ENCODE results near the gene CYP20A1.
"Not testable (repeated sequence)": the region's sequence is repeated elsewhere in the genome, so short reads cannot be mapped to it uniquely, and the experiment has no call there.

The CYP20A1 gene

DNA sequence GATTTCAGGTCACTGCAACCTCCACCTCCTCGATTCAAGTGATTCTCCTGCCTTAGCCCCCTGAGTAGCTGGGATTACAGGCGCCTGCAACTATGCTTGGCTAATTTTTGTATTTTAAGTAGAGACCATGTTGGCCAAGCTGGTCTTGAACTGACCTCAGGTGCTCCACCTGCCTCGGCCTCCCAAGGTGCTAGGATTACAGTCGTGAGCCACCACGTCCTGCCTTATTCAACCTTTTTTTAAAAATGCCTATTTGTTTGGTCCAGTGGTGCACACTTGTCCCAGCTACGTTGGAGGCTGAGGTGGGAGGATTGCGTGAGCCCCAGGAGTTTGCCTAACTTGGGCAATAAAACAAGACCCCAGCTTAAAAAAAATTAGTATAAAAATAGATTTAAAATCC, 43.3 kb downstream of the CYP20A1 start:
- DNase-seq, result no peak

DNA sequence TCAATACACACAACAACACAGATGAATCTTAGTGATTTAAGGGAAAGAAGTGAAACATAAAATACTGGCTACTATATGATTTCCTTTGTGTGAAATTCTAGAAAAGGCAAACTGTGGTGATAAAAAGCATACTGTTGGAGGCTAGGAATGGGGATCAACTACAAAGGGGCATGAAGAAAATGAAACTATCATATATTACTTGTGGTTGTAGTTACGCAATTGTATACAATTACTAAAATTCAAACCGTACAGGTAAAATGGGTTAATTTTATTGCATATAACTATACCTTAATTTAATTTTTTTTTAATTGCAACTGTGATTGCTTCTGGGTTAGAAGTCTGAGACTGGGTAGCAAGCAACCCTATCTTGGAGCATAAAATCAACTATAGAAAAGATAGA, 47.7 kb downstream of the CYP20A1 start:
- no peak for DNase-seq

DNA sequence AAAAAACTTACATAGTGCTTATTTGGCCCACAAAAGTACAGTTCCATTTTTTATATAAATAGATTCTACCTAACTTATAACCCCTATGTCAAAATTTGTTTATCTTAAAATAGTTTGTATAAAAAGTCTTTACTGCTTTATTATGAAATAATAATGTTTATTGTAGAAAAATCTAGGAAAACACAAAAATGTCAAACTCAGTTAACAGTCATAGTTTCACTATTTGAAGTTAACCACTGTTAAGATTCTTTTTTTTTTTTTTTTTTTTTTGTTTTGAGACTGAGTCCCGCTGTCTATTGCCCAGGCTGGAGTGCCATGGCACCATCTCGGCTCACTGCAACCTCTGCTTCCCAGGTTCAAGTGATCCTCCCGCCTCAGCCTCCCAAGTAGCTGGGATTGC, 62.8 kb downstream of the CYP20A1 start:
- DNase-seq, result no peak

DNA sequence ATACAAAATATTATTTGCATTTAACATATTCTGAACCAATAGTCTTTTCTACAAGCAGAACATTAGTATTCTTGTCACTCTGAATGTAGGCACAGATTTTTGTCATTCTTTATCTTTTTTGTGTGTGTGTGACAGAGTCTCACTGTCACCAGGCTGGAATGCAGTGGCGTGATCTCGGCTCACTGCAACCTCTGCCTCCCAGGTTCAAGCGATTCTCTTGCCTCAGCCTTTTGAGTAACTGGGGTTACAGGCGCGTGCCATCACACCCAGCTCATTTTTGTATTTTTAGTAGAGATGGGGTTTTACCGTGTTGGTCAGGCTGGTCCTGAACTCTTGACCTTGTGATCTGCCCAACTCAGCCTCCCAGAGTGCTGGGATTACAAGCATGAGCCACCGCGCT, 63.8 kb downstream of the CYP20A1 start:
- DNase-seq, result not testable (repeated sequence)

DNA sequence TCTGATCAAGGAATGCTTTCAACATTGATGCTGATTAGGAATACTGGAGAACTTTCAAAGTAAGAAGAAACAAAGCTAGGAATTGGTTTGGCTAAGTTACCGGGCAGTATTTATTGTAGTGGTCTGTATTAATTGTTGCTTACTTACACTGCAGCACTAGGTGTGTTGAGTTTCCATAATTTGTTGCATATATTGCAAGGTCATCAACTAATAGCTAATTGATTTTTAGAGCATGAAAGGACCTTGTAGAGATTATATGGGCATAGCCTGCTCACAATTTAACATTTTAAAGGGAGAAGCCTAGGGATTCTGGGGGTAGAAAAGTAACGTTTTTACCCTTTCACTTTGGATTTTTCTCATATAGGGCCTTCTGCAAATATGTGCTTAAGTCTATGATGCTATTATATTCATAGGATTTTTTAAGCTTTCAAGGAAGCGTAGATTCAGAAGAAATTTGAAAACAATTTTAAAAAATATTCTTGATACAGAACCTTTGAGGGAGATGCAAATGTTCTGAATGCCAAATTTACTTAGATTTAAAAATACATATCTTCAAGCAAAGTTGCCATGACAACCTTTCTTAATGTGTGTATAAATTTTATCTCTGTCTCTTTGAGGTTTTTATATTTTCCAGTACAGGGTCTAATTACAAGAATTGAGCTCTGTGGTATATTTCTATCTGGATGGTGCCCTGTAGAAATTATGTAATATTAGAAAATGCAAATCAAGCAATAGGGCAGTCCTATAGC, 72.0 kb downstream of the CYP20A1 start:
- no peak for DNase-seq

DNA sequence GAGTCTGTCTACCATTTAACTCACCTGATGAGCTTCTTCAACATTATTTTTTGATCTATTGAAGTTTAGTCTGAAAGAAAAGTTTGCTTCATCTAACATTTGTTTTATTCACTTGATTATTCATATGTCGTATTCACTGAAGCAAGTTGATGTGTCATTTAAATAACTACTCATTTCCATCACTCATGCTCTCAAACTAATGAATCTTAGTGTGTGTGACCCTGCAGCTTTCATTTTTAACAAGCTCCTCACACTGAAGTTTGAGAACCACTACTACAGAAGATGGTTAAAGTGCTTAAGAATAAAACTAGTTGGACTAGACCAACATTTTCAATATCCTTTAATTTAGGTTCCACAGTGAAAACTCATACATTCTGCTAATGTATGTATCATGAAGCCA, 87.5 kb downstream of the CYP20A1 start:
- DNase-seq, result no peak

DNA sequence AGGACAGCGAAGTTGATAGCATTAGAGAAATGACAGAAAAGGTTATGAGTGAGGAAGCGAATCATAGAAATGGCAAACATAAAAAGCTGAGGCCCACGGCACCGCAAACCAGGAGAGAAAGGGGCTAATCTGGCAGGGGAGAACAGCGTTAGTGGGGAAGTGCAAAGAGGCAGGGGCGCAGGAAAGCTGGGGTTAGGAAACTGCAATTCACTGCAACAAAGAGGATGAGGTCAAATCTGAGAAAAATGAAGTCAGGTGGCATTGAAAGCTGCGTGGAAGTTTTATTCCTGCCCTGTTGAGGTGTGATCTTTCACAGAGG, 88.7 kb downstream of the CYP20A1 start:
- DNase-seq, result no peak

DNA sequence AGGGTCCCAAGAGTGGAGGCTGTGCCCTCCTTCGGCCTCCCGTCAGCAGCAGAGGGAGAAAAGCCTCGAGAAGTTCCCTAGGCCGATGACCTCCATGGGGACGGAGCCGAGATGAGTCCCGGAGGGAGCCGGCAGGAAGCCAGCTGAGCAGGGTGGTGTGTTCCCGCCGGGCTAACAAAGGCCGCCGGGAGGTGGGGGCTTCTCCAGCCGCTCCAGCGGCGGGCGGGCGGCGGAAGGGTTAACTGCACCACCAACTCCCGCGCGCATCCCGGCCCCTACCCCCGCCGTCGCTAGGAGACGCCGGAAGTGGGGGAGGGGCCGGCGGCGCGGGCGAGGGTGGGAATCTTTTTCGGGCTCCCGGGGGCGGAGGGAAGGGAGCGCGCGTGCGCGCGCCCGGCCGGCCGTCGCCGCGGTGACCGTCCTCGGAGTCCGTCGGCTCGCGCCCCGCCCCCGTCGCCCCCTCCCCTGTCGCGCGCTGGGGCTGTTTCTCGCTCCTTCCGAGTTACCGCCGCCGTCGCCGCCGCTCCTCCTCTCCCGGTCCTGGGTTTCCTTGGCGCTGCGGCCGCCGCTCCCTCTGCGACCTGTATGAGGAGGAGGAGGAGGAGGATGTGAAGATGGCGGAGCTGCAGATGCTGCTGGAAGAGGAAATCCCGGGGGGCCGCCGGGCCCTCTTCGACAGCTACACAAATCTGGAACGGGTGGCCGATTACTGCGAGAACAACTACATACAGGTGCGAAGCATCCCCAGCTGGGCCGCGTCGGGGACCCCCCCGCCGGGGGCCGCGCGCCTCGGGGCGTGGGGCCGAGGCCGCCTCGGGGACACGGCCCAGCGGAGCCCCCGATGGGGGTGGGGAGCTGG, 89.3 kb downstream of the CYP20A1 start, which contains the start of gene ABI2:
Gene ABI2 (plus strand): TSS at position 494 of the 859 bp plus-strand sequence. CDS start 121 bp downstream, at position 615.
- no peak for DNase-seq

DNA sequence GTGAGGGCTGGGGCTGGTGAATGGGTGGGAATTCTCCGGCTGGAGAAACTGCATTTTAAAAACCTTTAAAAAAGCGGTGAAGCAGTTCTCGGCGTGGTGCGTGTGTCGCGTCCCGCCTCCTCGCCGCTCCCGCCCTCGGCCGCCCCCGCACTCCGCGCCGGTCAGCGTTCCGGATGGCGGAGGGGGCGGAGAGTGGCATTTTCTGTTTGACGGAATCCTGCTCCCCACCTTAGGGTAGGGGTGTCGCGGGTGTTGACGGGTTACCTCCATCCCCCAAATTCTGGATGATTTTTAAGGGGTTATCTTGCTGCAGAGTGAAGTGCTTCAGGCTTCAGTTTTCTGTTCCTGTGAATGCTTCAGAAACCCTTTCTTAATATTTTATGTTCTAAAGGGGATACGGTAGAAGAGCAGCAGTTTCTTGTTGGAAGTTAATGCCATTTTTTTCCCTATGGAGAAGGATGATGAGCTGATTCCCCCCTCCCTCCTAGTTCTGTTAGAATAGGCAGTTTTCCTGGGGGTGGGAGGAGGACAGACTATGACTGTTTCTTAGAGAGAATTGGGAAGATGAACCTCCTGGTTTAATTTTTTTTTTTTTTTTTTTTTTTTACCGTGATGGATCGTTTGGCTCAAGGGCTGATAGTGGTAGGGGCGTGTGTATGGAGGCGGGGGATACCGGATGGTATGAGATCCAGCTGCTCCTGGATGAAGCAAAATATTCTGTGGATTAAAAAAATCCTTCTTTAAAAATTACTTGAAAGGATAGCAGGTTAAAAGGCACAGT, 90.1 kb downstream of the CYP20A1 start:
- DNase-seq, result no peak

DNA sequence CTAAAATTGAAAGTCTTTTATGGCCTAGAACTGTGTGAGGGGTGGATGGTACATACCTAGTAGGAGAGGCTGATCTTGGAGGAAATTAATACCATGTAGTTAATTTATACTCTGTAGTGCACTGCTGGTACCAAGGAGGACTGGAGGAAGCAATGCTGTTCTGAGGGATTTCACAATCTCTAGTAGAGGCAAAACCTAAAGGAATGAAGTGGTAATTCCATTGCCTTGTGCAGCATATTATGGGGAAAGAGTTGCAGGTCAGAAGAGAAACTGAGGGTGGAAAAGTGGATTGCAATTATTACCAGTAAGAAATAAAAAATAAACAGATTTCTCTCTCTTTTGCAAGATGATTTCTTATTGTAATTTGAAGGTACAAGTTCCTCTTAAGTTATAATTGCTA, 91.6 kb downstream of the CYP20A1 start:
- DNase-seq, result no peak

DNA sequence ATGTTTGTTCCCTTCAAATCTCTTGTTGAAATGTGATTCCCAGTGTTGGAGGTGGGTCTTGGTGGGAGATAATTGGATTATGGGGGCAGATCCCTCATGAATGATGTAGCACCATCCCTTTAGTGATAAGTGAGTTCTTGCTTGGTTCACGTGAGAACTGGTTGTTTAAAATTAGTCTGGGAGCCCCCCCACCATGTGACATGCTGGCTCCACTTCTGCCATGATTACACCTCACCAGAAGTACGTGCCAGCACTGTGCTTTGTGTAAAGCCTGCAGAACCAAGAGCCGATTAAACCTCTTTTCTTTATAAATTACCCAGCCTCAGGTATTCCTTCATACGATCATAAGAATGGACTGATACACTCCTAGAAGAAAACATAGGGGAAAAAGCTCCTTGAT, 99.5 kb downstream of the CYP20A1 start:
- DNase-seq, result no peak

DNA sequence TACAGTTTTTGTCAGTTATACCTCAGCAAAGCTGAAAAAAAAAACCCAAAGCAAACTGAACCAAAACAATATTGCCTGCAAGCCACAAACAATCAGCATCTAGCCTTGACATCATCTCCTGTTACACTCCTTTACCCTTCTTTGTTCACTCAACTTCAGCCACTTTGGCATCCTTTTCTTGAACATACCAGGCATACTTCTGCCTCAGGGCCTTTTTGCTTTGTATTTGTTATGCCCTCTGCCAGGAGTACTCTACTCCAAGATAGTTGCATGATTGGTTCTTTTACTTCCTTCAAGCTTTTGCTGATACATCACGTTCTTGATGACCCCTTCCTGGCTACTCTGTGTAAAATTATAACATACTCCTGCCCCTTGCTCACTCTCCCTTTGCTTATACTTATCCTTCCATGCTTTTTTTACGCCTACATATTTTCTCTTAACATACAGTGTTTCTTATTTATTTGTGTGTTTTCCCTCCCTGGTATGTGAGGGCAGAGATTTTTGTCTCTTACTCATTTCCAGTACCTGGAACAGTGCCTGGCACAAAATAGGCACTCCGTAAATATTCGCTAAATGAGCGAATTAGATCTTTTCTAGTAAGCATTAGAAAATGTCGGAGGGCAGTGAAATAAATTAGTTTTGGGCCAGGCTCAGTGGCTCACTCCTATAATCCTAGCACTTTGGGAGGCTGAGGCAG, 102.1 kb downstream of the CYP20A1 start:
- no peak for DNase-seq

DNA sequence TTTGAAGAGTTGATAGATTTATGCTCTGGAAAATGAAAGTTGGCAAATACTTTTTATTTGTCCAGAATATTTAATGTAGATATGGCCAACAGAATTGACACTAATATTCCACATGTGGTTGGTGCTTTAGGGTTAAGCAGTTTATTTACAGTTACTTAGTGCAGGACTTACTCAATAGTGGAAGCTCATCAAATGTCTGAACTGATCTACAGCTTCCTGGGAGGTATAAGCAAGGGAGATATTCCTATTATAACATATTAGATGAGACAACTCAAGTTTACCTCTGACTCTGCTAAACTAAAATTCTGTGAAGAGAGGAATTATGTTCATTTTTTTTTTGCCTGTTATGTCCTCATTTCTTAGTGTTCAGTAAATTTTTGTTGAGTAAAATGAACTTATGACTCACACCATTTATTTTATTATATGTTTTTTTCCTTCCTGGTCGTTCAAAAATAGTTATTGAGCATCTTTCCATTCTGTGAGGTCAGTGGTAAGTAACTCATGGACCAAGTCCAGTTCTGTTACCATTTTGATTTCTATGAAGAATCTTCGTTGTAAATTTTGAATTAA, 103.0 kb downstream of the CYP20A1 start:
- DNase-seq, result no peak

DNA sequence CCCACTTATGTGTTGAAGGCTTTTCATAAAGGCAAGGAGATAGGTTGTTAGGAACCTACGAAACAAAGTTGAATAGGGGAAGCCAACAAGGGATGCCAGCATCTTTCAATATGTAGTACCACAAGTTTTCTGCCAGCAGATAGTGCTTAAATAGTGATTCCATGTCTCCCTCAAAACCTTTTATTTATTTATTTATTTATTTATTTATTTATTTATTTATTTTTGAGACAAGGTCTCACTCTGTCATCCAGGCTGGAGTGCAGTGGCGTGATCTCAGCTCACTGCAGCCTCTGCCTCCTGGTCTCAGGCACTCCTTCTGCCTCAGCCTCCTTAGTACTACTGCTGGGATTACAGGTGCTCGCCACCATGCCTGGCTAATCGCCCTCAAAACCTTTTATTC, 103.6 kb downstream of the CYP20A1 start:
- not testable (repeated sequence) for DNase-seq

DNA sequence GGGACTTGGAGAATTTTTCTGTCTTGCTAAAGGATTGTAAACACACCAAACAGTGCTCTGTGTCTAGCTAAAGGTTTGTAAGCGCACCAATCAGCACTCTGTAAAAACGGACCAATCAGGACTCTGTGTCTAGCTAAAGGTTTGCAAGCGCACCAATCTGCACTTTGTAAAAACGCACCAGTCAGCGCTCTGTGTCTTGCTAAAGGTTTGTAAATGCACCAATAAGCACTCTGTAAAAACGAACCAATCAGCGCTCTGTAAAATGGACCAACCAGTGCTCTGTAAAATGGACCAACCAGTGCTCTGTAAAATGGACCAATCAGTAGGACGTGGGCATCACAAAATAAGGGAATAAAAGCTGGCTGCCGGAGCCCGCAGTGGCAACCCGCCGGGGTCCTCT, 105.8 kb downstream of the CYP20A1 start:
- no peak for DNase-seq

DNA sequence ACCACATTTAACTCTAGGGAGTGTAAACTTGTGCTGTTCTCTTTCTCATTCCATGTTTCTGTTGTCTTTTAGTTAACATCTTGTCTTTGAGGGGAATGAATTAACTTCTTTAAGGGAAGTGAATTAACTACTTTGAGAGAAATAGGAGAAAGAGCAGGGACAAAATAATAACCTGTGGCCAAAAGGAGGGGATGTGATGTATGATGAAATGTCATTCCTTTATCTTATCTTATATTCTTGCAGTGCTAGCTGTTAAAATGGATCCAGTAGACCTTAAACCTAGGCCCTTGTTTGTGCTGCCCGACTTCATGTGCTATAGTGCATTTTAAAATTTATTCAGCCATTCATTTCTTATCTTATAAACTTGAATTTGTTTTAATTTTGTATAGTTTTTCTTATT, 107.8 kb downstream of the CYP20A1 start:
- DNase-seq, result no peak

DNA sequence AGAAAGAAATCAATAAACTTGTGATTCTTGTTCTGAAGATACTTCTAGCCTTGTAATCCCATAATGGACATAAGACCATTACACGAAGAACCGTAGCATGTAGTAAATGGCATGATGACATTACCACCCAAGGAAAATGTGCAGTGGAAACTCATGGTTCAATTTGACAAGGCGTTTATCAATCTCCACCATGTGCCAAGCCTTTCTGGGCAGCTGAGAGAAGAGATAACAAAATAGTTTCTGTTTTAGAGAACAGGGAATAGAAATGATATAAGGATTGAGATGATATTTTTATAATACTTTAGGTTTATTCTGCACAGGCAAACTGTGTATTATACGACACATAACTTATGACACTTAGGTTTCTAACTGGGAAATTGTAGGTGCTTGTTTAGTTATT, 108.6 kb downstream of the CYP20A1 start:
- DNase-seq, result no peak

DNA sequence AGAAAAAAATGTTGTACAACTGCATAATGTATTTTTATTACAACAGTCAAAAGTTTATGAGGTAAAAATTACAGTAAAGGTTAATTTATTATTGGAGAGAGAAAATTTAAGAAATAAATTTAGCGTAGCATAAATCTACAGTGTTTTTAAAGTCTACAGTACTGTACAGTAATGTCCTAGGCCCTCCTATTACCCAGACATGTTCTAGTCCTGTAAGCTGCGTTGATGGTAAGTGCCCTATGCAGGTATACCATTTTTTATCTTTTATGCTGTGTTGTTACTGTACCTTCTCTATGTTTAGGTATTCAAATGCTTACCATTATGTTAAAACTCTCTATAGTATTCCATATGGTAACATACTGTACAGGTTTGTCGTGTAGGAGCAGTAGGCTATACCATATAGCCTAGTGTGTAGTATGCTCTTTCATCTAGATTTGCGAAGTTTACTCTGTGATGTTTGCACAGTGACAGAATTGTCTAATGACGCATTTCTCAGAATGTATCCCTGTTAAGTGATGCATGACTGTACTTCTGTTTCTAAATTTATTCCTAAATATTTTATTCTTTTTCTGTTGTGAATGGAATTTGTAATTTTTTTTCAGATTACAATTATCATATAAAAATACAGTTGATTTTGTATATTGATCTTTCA, 113.9 kb downstream of the CYP20A1 start:
- no peak for DNase-seq

DNA sequence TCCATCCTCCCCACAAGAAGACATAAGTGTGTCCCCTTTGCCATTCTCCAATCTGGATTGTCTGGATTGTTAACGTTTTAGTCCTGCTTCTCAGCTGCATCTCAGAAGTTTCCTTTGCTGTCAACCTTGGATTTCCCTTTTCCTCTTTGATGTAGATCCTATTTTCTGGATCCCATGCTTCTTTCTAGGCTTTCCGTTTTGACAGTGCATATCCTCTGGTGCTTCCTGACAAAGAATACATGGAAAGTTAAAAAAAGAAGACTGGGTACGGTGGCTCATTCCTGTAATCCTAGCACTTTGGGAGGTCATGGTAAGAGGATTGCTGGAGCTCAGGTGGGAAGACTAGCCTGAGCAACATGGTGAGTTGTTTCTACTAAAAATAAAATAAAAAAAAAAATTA, 116.1 kb downstream of the CYP20A1 start:
- DNase-seq, result no peak

Measured in NCI-H187 treated with DMSO at 0.1 percent for 48 hours (cell line).